GM04504 (cell line): ENCODE measurements around the gene FOLR2.
A peak's percentile ranks its signal among the peaks of the same experiment; 100 is the strongest.
"Not testable (repeated sequence)": the region's sequence is repeated elsewhere in the genome, so short reads cannot be mapped to it uniquely, and the experiment has no call there.

ENCODE experiments used
- DNase-seq: peaks from one replicate; pipeline ENCODE4 v3.0.0-alpha.2; 2012; ENCODE audit warnings: low read depth

The FOLR2 gene

DNA sequence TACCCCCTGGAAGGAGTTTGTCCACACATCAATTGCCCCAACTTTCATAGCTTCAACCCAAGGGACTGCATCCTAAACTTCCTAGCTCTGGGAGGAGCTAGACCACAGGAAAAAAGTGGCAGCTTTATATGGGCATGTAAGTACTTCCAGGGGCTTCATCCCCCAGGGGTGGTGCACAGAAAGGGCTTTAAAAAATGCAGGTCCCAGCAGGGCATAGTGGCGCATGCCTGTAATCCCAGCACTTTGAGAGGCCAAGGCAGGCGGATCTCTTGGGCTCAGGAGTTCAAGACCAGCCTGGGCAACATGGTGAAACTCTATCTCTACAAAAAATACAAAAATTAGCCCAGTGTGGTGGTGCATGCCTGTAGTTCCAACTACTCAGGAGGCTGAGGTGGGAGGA, 9.8 kb upstream of the FOLR2 start:
- not testable (repeated sequence) for DNase-seq

DNA sequence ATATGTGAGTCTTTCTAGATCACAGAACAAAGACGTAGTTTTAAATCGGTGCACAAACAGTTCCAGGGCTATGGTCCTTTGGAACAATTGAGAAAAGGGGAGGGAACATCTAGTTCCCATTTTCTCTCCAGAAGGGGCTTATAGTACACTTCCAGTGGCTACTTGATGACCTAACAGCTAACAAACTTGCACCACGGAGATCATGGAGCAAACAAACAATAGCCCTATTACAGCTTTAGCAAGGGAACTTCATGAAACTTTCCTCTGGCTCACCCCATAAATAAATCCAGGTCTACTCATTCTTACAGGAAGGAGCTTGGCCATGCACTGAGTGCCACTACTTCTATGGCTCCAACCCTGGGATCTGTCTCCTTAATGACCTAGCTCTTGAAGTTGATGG, 8.3 kb upstream of the FOLR2 start:
- DNase-seq = no peak

- DNase-seq = no peak
Measured at GRCh38 chr11:72209101-72209500, 7.5 kb upstream of the FOLR2 start.

GRCh38 chr11:72217841-72218240, 1.2 kb downstream of the FOLR2 start:
- no peak for DNase-seq

GRCh38 chr11:72218251-72218745, 1.7 kb downstream of the FOLR2 start:
- DNase-seq = no peak

GRCh38 chr11:72220696-72221363, 4.2 kb downstream of the FOLR2 start:
- no peak for DNase-seq

DNA sequence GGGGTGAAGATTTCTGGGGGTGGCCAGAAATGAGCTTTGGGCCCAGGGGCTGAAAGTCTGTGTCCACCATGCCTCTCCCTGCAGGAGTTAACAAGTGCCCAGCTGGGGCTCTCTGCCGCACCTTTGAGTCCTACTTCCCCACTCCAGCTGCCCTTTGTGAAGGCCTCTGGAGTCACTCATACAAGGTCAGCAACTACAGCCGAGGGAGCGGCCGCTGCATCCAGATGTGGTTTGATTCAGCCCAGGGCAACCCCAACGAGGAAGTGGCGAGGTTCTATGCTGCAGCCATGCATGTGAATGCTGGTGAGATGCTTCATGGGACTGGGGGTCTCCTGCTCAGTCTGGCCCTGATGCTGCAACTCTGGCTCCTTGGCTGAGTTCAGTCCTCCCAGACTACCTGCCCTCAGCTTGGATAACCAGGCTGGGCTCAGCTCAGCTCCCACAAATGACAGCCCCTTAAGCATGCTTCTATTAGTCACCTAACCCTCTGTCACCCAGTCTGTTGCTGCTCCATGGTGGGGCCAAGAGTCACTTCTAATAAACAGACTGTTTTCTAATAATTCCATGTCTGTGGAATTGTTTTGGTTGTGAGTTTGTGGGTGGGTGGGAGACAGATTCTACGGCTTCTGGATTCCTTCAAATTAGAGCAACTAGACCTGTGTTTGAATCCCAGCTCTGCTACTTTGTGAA, 4.9 kb downstream of the FOLR2 start:
- DNase-seq = no peak

DNA sequence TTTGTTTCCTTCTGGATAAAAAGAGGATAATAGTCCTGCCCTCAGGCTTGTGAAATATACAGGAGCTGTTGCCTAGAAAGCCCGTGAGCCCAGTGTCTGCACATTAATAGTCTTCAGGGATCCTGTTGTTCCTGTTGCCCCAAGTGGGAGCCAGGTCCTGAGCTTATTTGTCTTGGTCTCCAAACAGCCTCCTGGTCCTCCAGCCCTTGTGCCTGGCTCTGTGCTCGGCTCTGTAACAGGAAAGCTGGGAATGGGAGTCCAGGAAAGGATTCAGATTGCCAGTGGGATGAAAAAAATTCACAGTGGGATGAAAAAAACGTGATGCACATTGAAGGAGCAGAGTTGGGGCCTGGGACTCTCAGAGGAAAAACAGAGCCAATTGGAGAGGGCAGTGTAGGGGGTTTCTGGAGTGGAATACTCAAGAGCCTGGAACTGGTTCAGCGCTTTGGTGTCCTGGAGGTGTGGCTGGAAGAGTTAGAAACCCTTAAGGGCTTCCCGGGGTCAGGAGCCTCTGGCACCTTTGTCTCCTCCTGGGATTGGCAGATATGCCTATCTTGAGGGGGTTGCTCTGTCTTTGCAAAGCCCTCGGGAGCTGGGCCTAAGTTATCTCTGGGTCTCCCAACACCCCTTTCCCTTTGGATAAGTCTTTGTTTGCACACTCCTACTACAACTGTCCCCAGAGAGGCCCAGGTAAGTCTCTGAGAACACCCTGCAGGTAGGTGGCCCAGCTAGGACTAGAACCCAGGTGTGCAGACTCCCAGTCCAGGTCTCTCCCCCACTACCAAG, 5.7 kb downstream of the FOLR2 start:
- no peak for DNase-seq

- DNase-seq = peak; percentile 76
Measured at GRCh38 chr11:72222907-72223614, 6.5 kb downstream of the FOLR2 start.

GRCh38 chr11:72223615-72224563, 7.3 kb downstream of the FOLR2 start:
- peak; percentile 32 for DNase-seq

DNA sequence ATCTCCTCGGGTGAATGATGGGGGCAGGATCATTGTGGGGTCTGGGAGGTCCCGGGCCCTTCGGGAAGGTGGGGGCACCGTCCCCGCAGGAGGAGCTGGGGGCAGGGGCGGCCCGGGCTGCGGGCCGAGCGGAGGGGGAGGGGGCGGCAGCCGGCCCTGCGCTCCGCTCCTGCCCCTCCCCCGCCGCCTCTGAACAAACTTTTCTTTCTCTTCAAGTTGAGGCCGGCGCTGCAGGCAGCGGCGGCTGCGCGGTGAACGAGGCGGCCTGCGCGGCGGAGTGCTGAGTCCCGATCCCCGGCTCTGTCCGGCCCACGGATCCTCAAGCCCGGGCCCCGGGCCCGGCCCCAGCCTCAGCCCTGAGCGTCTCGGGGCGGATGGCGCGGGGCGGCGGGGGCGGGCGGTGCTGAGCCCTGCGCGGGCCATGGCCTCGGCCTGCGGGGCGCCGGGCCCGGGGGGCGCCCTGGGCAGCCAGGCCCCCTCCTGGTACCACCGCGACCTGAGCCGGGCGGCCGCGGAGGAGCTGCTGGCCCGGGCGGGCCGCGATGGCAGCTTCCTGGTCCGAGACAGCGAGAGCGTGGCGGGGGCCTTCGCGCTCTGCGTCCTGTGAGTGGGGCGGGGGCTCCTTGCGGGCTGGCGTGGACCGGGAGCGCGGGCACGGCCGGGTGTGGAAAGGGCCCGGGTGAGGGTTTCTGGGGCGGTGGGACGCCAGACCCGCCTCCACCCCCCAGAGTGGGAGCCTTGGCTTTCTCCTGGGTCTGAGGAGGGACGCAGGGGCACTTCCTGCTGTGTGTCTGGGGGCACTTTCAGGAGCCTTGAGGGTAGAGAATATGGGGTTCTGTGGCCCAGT, 8.2 kb downstream of the FOLR2 start, which contains the start of gene INPPL1:
INPPL1 (plus strand) TSS at position 204 of the 847 bp plus-strand sequence; CDS start at position 422, 218 bp downstream.
- no peak for DNase-seq

DNA sequence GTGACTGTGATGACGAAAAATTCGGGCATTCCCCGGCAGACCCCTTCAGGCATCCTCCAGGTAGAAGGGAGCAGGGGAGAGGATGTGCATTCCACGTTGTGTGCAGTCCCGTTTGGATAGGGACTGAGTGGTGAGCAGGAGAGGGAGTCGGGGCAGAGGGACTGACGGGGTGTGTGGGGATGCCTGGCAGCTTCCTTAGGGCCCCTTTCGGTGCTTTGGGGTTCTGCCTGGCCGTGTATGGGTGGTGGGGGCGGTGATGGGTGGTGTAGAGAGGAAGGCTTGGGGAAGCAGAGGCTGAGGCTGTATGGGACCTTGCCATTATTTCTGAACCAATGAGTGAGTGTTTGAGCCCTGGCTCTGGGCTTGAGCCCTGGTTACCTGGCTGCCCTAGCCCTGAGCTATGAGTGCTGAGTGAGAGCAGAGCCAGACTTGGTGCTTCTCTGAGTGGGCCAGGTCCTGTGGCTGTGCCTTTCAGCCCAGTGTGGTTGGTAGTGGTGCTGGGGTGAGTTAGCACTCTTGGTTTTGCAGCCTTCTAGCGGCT, 8.9 kb downstream of the FOLR2 start:
- DNase-seq = no peak

GRCh38 chr11:72226701-72227100, 10.1 kb downstream of the FOLR2 start:
- no peak for DNase-seq

GRCh38 chr11:72227316-72228228, 11.0 kb downstream of the FOLR2 start:
- DNase-seq = no peak

GRCh38 chr11:72228229-72228843, 11.7 kb downstream of the FOLR2 start:
- no peak for DNase-seq

DNA sequence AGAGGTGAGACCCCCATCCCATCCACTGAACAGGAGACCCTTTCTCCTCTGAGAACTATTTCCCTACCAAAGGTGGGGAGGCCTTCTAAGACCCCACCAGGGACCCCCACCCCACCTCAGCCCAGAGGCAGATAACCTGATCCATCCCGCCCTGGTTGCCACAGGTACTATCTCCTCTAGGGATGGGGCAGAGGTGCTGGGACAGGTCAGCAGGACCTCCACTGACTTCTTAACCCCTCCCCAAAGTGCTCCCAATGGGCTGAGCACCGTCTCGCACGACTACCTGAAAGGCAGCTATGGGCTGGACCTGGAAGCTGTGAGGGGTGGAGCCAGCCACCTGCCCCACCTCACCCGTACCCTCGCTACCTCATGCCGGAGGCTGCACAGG, 12.2 kb downstream of the FOLR2 start:
- no peak for DNase-seq

- no peak for DNase-seq
Measured at GRCh38 chr11:72229336-72229924, 12.8 kb downstream of the FOLR2 start.
